HUES64 (cell line): ENCODE results near the gene C4orf54.

Experiments
- H3K27ac ChIP-seq: 2 replicates; pipeline ENCODE4 v1.7.0; 2013; ENCODE audit warnings: low read depth, low read length, inconsistent platforms
- H3K27me3 ChIP-seq: 2 replicates; pipeline ENCODE4 v1.6.1; 2013; ENCODE audit warnings: mild to moderate bottlenecking, low read length; ENCODE audit not compliant: insufficient read depth
- H3K36me3 ChIP-seq: 2 replicates; pipeline ENCODE4 v1.6.1; 2013; ENCODE audit warnings: mild to moderate bottlenecking, low read length; ENCODE audit not compliant: insufficient read depth
- H3K4me1 ChIP-seq: 2 replicates; pipeline ENCODE4 v1.6.1; 2013; ENCODE audit warnings: mild to moderate bottlenecking, low read length, moderate library complexity; ENCODE audit not compliant: insufficient read depth
- H3K4me3 ChIP-seq: 2 replicates; pipeline ENCODE4 v1.5.1; 2013; ENCODE audit warnings: mild to moderate bottlenecking, low read length, moderate library complexity
- H3K9ac ChIP-seq: 2 replicates; pipeline ENCODE4 v1.6.1; 2013; ENCODE audit warnings: mild to moderate bottlenecking, low read depth, low read length
- H3K9me3 ChIP-seq: 2 replicates; pipeline ENCODE4 v1.6.1; 2013; ENCODE audit warnings: low read depth, low read length; ENCODE audit not compliant: insufficient read depth
- WGBS: fragments of 150-250, 120-280 bp; methylation state at CpG from one replicate; pipeline ENCODE4 v1.1.7; 2013; ENCODE audit warnings: missing lambda C conversion rate; 5-methylcytosine and 5-hydroxymethylcytosine counted together

C4orf54 gene

DNA sequence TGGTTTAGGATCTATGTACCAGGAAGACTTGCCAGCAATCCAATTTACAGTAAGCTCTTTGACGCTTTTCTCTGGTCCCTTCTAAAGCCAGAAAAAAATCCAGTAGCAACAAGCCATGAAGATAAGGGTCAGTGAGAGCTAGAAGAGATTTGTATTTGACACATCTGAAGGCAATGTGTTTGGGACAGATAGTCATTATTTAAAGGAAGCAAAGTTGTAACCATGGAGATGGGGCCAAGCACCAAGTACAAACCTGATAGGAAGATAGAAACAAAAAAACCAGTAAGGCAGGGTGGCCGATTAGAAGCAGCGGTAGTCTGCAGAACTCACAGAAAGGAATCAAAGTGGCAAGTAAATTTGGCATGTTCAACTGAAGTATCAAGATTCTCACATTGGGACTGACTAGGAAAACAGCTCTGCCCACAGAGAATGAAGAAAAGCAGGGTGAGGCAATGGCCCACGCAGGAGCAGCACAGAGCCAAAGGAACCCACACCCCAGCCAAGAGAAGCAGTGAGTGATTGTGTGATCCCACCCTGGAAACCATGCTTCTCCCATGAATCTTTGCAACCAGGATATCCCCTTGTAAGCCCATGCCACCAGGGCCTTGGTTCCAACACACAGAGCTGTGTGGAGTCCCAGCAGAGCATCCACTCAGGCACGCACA, 12.9 kb upstream of the C4orf54 start:
- no peak overlapping the region for H3K4me3 ChIP-seq
- H3K36me3 ChIP-seq, result no peaks in the 10 kb centered on the region
- no peaks in the 10 kb centered on the region for H3K27me3 ChIP-seq
- H3K27ac ChIP-seq, result no peak overlapping the region
- WGBS, result 96% methylated on average over 5 of the region's 5 CpGs
- H3K9me3 ChIP-seq, result peaks cover 18% of the 10 kb centered on the region
- H3K4me1 ChIP-seq, result no peaks in the 10 kb centered on the region
- no peak overlapping the region for H3K9ac ChIP-seq

DNA sequence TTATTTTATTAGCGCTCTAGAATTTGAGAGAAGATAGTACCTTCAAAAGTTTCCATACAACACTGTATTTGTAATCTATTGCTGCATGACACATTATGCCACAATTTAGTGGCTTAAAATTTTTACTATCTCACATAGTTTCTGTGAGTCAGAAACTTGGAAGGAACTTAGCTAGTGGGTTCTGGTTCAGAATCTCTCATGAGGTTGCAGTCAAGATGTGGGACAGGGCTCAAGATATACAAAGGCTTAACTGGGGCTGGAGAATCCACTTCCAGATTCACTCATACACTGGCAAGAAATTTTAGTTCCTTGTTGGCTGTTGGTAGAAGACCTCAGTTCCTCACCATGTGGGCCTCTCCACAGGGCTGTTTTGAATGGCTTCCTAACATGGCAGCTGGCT, 11.5 kb upstream of the C4orf54 start:
- H3K36me3 ChIP-seq, result no peaks in the 10 kb centered on the region
- H3K27me3 ChIP-seq, result no peaks in the 10 kb centered on the region
- H3K4me3 ChIP-seq, result no peak overlapping the region
- 86% methylated on average over 1 of the region's 1 CpG for WGBS
- H3K27ac ChIP-seq, result no peak overlapping the region
- H3K9me3 ChIP-seq, result peaks cover 18% of the 10 kb centered on the region
- H3K9ac ChIP-seq, result no peak overlapping the region
- H3K4me1 ChIP-seq, result no peaks in the 10 kb centered on the region

DNA sequence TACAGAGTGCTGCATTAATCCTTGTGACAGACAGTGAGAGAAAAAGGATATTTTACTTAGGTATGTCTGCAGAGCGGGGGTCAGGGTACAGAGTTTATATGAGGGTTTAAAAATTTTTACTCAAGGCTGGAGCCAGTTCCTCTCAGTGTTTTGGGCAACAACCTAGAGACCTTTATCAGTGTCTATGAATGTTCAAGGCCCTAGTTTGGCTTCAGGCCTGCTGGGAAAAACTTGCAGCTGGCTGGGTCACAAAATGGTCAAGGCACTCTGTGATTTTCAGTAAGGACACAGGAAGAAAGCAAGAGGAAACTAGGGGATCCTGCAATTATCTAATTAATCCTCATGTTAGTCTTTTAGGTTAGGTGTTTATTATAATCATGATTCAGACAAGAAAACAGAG, 10.8 kb upstream of the C4orf54 start:
- Histone ChIP-seq H3K4me3 (no peak overlapping the region), H3K9ac (no peak overlapping the region)
- 91% methylated on average over 1 of the region's 1 CpG for WGBS

DNA sequence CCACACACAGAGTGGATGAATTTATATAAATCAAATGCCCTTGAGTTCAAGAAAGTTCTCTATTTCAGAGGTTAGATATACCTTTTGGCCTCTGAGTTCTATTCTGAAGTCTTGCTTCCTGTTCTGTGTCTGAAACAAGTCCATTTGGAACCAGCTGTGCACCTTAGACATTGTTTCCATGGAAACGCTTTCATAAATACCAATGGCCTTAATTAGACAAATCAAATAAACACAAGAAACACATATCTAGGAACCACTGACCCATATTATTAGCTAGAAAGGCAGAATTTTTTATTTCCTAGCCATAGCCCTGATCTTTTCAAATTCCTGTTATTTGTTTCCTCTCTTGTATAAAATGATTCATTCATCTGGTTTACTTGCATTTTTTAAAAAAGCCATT, 8.4 kb upstream of the C4orf54 start:
- no peaks in the 10 kb centered on the region for H3K27me3 ChIP-seq
- 93% methylated on average over 1 of the region's 1 CpG for WGBS
- no peak overlapping the region for H3K4me3 ChIP-seq
- H3K9ac ChIP-seq, result no peak overlapping the region
- H3K9me3 ChIP-seq, result no peaks in the 10 kb centered on the region
- no peaks in the 10 kb centered on the region for H3K36me3 ChIP-seq
- no peak overlapping the region for H3K27ac ChIP-seq
- no peaks in the 10 kb centered on the region for H3K4me1 ChIP-seq

More for the DNA sequence above, 10.8 kb upstream of the C4orf54 start:
- Histone ChIP-seq H3K27me3 (no peaks in the 10 kb centered on the region), H3K9me3 (peaks cover 17% of the 10 kb centered on the region), H3K27ac (no peak overlapping the region), H3K4me1 (no peaks in the 10 kb centered on the region), H3K36me3 (no peaks in the 10 kb centered on the region)

DNA sequence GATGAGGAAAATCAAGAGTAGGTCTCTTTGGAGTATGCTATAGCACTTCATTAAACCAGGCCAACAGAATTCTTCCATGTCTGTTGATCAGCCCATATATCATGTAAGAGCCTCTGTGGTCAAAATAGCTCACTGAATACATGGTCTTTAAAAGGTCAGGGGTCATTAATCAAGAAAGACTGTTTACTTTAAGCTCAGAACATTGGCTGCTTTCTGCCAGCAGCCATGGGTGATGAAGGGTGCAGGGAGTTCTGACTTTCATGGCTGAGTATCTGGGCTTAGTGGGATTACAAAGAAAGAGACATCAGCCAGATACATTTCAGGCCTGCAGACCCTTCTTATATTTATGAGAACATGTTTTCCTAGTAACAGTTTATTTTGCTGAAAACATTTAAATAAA, 7.1 kb upstream of the C4orf54 start:
- H3K9ac ChIP-seq, result no peak overlapping the region
- no peaks in the 10 kb centered on the region for H3K4me1 ChIP-seq
- H3K4me3 ChIP-seq, result no peak overlapping the region
- H3K36me3 ChIP-seq, result no peaks in the 10 kb centered on the region
- H3K9me3 ChIP-seq, result no peaks in the 10 kb centered on the region
- no peak overlapping the region for H3K27ac ChIP-seq
- H3K27me3 ChIP-seq, result no peaks in the 10 kb centered on the region

DNA sequence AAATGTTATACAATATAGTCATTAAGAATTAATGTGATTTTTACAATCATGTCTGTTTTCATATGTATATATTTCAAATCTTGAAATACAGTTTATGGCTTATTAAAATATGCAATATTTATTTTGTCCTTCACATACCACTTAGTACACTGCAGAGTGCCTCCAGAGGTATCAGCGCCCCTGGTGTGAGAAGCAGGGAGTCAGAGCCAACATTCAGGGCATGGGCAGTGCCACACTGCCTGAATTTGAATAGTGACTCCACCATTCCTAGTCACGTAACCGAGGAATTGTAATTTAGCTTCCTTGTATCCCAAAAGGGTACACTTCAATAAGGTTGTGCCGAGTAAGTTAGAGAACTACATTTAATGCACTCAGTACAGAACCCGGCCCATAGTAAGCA, 4.3 kb upstream of the C4orf54 start:
- H3K27ac ChIP-seq, result no peak overlapping the region
- H3K4me3 ChIP-seq, result no peak overlapping the region
- 94% methylated on average over 4 of the region's 5 CpGs for WGBS
- H3K27me3 ChIP-seq, result no peaks in the 10 kb centered on the region
- no peaks in the 10 kb centered on the region for H3K9me3 ChIP-seq
- H3K4me1 ChIP-seq, result no peaks in the 10 kb centered on the region
- H3K36me3 ChIP-seq, result no peaks in the 10 kb centered on the region
- H3K9ac ChIP-seq, result no peak overlapping the region

DNA sequence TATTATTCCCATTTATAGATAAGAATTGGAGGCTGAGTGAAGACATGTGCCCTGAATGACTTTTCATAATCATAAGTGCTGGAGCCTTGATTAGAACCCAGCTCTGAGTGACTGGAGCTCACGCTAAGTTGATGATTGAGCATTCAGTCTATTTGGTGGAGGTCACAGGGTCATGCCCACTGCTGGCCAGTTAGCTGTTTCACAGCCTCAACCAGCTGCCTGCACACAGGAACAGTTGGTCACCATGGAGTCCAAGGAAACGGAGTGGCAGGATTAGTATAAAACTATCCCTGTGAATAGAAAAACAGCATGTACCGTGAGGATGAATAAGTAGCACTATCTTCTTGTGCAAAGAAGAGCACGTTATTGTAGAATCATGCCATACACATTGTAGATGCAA, 1.0 kb upstream of the C4orf54 start:
- no peaks in the 10 kb centered on the region for H3K36me3 ChIP-seq
- no peaks in the 10 kb centered on the region for H3K9me3 ChIP-seq
- H3K27me3 ChIP-seq, result no peaks in the 10 kb centered on the region
- no peak overlapping the region for H3K27ac ChIP-seq
- H3K4me3 ChIP-seq, result no peak overlapping the region
- H3K9ac ChIP-seq, result no peak overlapping the region
- H3K4me1 ChIP-seq, result no peaks in the 10 kb centered on the region
- WGBS, result 92% methylated on average over 4 of the region's 4 CpGs

DNA sequence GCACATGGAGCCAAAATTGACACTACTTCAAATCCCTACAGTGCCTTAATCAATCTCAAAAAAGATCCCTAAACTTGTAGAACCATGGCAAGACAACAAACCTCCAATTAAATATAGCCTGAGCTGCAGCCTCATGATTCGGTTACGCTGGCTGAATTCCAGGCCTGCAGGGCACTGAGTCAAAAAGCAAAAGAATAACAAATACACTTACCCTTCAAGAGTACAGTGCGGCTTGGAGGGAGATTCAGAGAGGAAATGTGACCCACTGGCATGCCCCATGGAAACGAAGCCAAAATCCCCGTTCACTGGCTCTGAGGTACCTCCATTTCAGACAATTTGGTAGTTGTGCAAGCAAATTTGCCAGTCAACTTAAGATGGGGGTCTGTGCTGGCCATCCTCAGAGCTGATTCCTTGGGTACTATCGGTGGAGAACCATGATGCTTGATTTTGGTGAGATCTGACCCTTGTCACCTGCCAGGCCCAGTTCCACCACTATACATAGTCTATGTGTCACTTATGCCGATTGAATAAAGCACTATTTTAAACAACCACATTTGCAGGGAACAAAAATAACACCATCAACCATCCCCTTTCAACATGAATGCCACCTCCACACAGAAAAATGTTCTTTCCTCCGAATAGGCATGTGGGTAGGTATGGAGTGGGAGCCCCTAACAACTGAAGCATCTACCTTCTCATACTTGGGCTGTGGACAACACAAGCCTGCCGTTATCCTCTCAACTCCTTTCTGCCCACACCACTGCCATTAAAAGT, 2.1 kb downstream of the C4orf54 start:
- Histone ChIP-seq H3K9me3 (no peaks in the 10 kb centered on the region), H3K36me3 (no peaks in the 10 kb centered on the region), H3K27me3 (no peaks in the 10 kb centered on the region), H3K4me3 (no peak overlapping the region), H3K9ac (no peak overlapping the region), H3K27ac (no peak overlapping the region), H3K4me1 (no peaks in the 10 kb centered on the region)
- 97% methylated on average over 8 of the region's 9 CpGs for WGBS

DNA sequence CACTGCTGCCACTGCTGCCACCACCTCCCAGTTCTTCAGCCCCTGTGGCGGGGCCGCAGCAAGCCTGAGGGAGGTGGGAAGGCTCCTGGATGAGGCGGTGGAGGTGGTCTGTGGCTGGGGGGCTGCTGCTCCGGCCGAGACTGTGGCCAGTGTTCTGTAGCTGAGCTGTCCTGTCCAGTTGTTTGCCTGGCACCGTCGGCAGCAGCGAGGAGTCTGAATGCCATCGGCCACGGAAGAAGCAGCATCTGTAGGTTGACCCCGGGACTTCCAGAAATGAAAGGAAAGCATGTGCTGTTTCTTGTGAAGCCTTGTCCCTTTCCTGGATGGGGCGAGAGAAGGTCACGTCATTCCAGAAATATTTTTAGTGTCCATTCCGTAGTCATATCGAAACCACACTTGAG, 3.3 kb downstream of the C4orf54 start:
- Histone ChIP-seq H3K27ac (no peak overlapping the region), H3K4me3 (no peak overlapping the region), H3K9ac (no peak overlapping the region), H3K4me1 (no peaks in the 10 kb centered on the region), H3K9me3 (no peaks in the 10 kb centered on the region), H3K36me3 (no peaks in the 10 kb centered on the region), H3K27me3 (no peaks in the 10 kb centered on the region)
- 94% methylated on average over 14 of the region's 15 CpGs for WGBS

DNA sequence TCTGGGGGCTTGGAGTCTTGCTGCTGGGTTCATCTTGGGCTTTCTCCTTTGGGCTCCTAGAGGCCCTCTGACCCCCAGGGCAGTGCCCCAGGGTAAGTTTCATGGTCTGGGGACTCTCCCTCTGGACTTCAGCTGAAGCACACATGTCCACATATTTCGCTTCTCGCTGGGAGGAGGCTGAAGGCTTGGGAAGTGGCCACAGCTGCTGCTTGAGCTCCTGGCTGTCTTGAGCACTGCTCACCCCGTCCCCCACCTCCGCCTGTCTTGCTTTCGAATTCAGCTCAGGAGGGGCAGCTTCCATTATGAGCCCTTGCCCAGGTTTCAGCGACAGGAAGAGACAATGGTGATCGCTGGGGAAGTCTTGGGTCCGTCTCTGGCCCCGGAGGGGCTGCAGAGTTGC, 3.7 kb downstream of the C4orf54 start:
- Histone ChIP-seq H3K4me1 (no peaks in the 10 kb centered on the region), H3K4me3 (no peak overlapping the region), H3K27me3 (no peaks in the 10 kb centered on the region), H3K9me3 (no peaks in the 10 kb centered on the region), H3K36me3 (no peaks in the 10 kb centered on the region), H3K27ac (no peak overlapping the region), H3K9ac (no peak overlapping the region)
- WGBS, result 98% methylated on average over 9 of the region's 9 CpGs

DNA sequence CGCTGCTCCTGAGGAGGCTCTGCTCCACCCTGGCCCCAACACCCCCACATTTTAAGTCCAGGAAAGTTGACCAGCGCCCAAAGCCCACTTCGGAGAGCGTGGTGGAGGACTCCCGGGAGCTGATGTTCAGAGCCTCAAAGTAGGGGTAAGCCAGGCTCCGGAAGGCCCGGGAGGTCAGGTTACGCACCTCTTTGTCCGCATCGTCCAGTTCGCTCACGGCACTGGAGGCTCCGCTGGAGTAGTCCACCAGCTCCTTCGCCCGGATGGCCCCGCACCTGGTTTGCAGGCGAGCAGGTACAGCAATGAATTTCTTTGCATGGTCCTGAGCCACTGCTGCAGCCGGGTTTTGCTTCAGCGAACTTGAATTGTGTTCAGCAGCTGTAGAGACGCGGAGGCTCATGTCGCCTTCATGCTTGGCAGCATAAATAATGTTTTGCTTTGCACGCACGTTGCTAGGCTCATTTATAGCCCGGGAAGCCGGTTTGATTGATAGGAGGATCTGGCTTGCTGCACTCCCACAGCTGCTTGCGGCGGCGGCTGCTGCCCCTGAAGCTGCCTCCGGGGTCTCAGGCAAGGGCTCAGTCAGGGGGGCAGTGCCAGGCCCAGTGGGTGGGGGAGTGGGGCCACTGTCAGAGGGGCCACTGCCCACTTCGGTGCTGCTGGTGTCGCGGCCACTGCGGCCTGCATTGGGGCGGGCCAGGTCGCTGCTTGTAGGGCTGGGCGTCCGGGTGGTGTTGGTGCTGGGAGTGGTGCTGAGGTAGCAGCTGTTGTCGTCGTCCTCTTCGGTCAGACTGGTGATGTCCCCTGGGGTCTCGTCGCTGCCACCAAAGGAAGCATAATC, 4.8 kb downstream of the C4orf54 start:
- no peaks in the 10 kb centered on the region for H3K36me3 ChIP-seq
- 96% methylated on average over 43 of the region's 43 CpGs for WGBS
- no peak overlapping the region for H3K9ac ChIP-seq
- no peak overlapping the region for H3K27ac ChIP-seq
- H3K27me3 ChIP-seq, result no peaks in the 10 kb centered on the region; the same call in 1 of the 2 replicates
- H3K9me3 ChIP-seq, result no peaks in the 10 kb centered on the region
- H3K4me1 ChIP-seq, result no peaks in the 10 kb centered on the region
- no peak overlapping the region for H3K4me3 ChIP-seq
